GM23338 (cell line): ENCODE measurements around the gene ERBB4.

Experiments used
- CREB1 ChIP-seq: fragments of 250-450 bp; sonication (Bioruptor Pico); IDR thresholded peaks from 2 replicates; pipeline ENCODE4 v1.5.0; 2020; ENCODE audit warnings: low read depth, mild to moderate bottlenecking, moderate library complexity
- EZH2 ChIP-seq: fragments of 200-600 bp; sonication (generic); IDR thresholded peaks from one replicate; pipeline ENCODE4 v1.8.0; 2017; ENCODE audit warnings: antibody characterized with exemption, mild to moderate bottlenecking, low read depth; ENCODE audit not compliant: unreplicated experiment
- JUNB ChIP-seq: IDR thresholded peaks from one replicate; pipeline ENCODE4 v1.6.1; 2016; ENCODE audit warnings: antibody characterized with exemption; ENCODE audit not compliant: unreplicated experiment

GRCh38 chr2:212136216-212136795 lies 402.3 kb downstream of the ERBB4 start:
- TF ChIP-seq EZH2 (no peak), JUNB (no peak), CREB1 (CRISPR knock-in tag) (no peak)
